Ecto neural progenitor cell (in vitro differentiated cells): ENCODE data around the gene HERC3.

ENCODE experiments used
- DNase-seq: peaks from one replicate; pipeline ENCODE4 v3.0.0-alpha.2; 2018; ENCODE audit warnings: low spot score

The HERC3 gene

GRCh38 chr4:88720451-88721428 is 128.5 kb downstream of the HERC3 start:
- no peak for DNase-seq

GRCh38 chr4:88722276-88722780 is 130.0 kb downstream of the HERC3 start:
- DNase-seq: no peak

DNA sequence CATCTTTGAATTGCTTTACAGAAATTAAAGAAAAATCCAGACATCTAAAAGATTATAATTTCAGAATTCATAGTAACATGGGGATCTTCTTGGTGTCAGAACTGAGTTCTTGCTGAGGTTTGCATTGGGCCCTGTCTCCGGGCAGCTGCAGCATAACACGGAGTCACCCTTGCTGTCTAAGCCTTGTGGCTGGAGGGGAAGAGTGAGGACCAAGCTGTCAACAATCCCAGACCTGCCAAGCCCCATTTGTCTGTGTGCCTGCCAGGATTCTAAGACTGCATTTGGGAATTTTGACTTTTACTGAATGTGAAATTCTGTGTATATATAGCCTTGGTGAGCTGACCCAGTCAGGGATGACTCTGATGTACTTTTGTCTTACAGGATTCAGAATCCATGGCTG is 130.5 kb downstream of the HERC3 start:
- DNase-seq: no peak

GRCh38 chr4:88724406-88724805 is 132.1 kb downstream of the HERC3 start:
- no peak for DNase-seq

DNA sequence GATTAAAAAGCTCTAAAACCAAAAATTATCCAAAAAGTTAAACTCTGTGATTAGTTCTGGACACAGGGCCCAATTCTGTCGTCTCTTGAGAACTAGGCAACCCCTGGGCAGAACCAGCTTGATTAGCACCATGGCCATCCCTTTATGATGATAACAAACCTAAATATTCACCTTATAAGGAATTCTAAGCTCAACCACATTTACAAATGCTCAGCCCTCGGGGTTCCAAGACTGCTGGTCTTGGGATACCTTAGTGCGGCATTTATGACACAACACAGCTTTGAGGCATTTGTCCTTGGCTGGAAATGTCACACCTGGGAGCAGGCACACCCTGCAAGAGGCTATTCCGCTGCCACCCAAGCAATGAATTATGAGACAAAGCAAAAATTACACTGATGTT is 132.9 kb downstream of the HERC3 start:
- DNase-seq: no peak

- DNase-seq: no peak
Measured at GRCh38 chr4:88725986-88726385, 133.7 kb downstream of the HERC3 start.

DNA sequence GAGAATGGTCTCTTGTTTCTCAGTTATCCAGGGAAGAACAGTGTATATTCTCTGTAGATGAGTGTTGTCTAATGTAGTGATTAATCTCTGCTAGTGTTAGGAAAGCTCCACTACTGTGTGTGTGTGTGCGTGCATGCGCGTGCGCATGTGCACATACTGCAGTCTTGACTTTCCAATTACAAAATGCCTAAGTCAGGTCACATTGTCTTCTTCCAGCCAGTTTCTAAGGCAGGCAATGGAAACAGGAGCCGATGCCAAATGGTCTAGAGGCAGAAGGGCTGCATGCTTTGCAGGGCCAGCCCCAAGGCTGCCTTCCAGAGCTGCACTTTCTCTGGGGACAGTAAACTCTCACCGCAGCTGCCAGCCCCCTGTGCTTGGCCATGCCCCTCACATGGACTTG is 135.9 kb downstream of the HERC3 start:
- no peak for DNase-seq

GRCh38 chr4:88729146-88729760 is 137.0 kb downstream of the HERC3 start:
- DNase-seq: no peak

GRCh38 chr4:88730811-88731210 is 138.5 kb downstream of the HERC3 start:
- DNase-seq: no peak

DNA sequence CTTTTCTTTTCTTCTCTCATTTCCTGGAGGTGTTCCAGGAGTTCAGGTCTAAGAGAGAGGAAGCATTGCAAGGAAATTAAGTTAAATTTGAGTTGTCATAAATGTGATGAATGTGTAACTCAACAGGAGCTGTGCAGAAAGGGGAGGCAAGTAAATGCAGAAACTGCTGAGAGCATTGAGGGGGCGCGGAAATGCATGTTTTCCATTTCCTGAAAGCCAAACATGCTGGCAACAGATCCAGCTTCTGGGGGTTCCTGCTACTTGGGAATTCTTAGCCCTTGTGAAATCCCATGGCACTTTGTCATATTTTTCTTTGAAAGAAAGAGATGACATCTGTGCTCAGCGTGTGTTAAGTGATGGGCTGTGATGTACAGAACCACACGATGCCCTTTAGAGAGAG is 139.1 kb downstream of the HERC3 start:
- no peak for DNase-seq

- no peak for DNase-seq
Measured at GRCh38 chr4:88732714-88733368, 140.6 kb downstream of the HERC3 start.

- DNase-seq: no peak
Measured at GRCh38 chr4:88734403-88734949, 142.2 kb downstream of the HERC3 start.

- no peak for DNase-seq
Measured at GRCh38 chr4:88735564-88735963, 143.3 kb downstream of the HERC3 start.

- DNase-seq: no peak
Measured at GRCh38 chr4:88736264-88736663, 144.0 kb downstream of the HERC3 start.

DNA sequence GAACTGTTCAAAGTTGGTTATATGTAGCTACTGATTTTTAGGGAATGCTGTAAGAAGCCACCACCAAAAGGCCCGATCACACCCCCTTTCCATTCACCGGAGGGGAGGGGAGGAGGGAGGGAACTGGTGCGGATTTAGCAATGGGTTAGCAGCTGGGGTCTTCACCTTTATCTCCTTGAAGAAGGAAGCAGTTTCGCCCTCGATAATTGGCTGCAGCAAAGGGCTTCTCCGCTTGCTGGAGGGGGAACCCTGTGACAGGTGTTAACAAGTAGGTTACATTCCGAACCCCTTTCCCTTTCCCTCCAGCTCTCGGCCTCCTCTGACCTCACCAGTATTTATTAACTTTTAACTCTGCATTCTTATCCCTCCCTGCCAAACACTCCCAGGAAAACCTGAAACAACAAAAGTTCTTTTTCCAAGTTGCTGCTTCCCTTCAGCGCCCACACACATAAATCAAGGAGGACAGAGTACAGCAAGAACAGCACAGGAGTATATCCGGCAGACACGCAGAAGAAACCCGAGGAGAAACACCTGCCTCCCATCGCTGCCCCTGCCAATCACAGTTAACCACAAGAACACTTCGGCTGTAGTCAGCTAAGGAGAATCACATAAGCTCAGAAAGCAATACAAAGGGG is 145.1 kb downstream of the HERC3 start:
- DNase-seq: no peak

GRCh38 chr4:88738180-88738579 is 145.9 kb downstream of the HERC3 start:
- DNase-seq: no peak

DNA sequence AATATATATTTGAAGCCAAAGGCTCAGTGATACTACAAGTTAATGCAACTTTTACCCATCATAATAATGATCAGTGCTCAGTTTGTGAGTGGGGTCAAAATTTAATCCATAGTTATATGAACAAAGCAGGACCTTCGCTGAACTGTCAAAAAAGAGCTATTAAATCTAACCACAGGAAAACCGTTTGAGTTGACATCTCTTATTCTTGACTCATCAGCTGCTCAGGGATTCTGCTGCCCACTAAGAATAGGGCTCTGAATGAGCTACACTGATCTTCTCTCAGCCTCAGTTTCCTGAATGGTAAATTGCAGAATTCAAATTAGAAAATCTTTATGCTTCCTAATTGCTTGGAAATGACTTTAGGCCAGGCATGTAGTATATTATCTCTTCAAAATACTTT is 150.3 kb downstream of the HERC3 start:
- DNase-seq: no peak

DNA sequence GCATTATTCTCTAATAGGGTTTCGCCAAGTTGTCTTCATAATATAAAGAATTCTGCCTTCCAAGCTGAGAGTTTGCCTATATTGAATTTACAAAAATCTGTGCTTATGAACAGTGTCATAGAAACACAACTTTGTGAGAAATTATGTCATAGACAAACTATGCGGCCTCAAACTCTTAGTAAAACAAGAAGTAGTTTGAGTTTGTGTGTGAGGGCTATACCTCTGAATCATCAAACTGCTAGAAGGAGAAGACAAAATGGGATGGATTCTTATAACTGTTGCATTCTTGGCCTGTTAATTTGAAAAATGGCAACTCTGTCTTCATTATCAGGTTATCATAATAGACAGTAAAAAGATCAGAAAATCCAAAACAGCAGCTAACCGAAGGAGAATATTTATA is 151.4 kb downstream of the HERC3 start:
- no peak for DNase-seq

DNA sequence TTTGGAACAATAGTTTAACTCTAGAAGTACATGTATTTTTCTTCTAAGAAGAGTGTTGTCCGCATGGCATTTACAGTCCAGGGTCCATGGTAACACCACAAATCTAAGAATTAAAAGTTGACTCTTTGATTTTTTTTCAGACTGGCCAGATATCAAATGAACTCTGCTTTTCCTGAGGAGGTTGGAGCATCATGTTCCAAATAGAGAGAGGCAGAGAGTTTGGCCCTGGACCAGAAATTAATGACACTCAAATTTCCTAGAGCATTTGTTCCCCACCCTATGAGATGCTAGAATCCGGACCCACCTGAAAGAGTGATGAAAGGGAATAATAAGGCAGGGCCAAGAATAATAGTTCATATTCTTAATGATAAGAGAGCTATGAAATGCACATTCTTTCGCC is 152.3 kb downstream of the HERC3 start:
- no peak for DNase-seq

DNA sequence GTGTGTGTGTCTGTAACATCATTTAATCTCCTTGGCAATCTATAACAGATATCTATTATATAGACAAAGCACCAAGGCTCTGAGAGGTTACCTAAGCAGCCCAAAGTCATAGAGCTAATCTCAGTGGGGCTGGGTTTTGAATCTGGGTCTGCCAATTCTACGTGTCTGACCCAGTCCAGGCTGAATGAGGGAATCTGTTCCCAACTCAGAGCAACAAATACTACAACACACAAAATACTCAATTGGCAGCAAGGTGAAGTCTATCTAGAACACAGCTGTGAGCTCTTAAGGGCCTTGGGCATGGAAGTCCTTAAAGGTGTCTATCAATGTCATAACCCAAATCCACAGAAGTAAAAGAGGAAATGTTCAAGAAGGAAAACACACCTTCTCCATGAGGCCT is 152.9 kb downstream of the HERC3 start:
- DNase-seq: no peak

- DNase-seq: no peak
Measured at GRCh38 chr4:88745581-88746163, 153.4 kb downstream of the HERC3 start.

GRCh38 chr4:88746206-88746605 is 153.9 kb downstream of the HERC3 start:
- no peak for DNase-seq
